CD4-positive, alpha-beta T cell treated with Interleukin-21 for 1 hour (primary cell): ENCODE results near the gene EHF.
"Not testable (repeated sequence)": the region's sequence is repeated elsewhere in the genome, so short reads cannot be mapped to it uniquely, and the experiment has no call there.

ENCODE experiments used
- DNase-seq: peaks from one replicate; pipeline ENCODE4 v3.0.0-alpha.2; 2020

Gene EHF

GRCh38 chr11:34674038-34674437 is 53.1 kb downstream of the EHF start:
- no peak for DNase-seq

GRCh38 chr11:34676227-34676626 is 55.3 kb downstream of the EHF start:
- no peak for DNase-seq

- no peak for DNase-seq
Measured at GRCh38 chr11:34679681-34680080, 58.8 kb downstream of the EHF start.

- DNase-seq = no peak
Measured at GRCh38 chr11:34680206-34680605, 59.3 kb downstream of the EHF start.

GRCh38 chr11:34680918-34681586 is 60.2 kb downstream of the EHF start:
- DNase-seq = no peak

GRCh38 chr11:34682825-34683224 is 61.9 kb downstream of the EHF start:
- DNase-seq = no peak

- no peak for DNase-seq
Measured at GRCh38 chr11:34683396-34683795, 62.5 kb downstream of the EHF start.

GRCh38 chr11:34685864-34686263 is 65.0 kb downstream of the EHF start:
- no peak for DNase-seq

GRCh38 chr11:34692299-34692698 is 71.4 kb downstream of the EHF start:
- DNase-seq = not testable (repeated sequence)

GRCh38 chr11:34696862-34697261 is 76.0 kb downstream of the EHF start:
- DNase-seq = no peak

- DNase-seq = no peak
Measured at GRCh38 chr11:34706709-34707461, 86.0 kb downstream of the EHF start.

- no peak for DNase-seq
Measured at GRCh38 chr11:34707462-34707840, 86.6 kb downstream of the EHF start.
